SH-SY5Y (cell line): Measurements from ENCODE around the gene TES.

Experiments
- GATA2 ChIP-seq: IDR thresholded peaks from 2 replicates; pipeline ENCODE4 v1.6.1; 2011; ENCODE audit warnings: mild to moderate bottlenecking, low read depth, low read length
- GATA3 ChIP-seq: IDR thresholded peaks from 2 replicates; pipeline ENCODE4 v1.6.1; 2011; ENCODE audit warnings: low read depth, mild to moderate bottlenecking, low read length, moderate library complexity

GRCh38 chr7:116211006-116211912 lies 920 bp downstream of the TES start:
- no peak; the same call in 1 of the 2 replicates for TF ChIP-seq GATA2
- TF ChIP-seq GATA3 = no peak
